ENCODE results near the gene RABGAP1L. TPM values are rescaled to one million over a fixed set of nuclear protein-coding genes. Genes with fewer than 3 reads are reported as not detected.

Gene RABGAP1L
- polyA plus RNA-seq, 1 donor (not counting 4 experiments of a cell fraction or from before 2014, with no cell fraction given), result 24.2 TPM

DNA sequence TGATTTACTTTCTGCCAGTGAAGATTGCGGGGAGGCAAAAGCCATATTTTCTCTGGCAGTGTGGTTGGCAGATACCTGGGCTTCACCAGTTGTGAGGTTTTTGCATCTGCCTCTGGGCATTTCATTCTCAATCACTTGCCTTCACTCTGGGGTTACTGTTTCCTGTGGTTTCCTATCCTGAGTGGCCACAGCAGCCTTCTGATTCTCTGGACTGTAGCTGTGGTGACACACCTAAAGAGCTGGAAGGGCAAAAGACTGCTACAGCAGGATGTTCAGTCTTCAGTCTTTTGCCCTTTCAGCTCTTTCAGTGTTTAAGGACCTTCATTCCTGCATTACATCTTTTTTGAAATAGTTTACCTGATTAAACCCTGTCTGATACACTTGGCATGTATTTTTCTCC is 237.9 kb downstream of the RABGAP1L start:
- Histone ChIP-seq H3K9ac (ENCODE audit: control insufficient read depth, extremely low read depth, insufficient read depth, low read length) (no peak overlapping the region), H3K27ac (ENCODE audit: control insufficient read depth, insufficient read depth, low read length) (no peak overlapping the region), H3K9me1 (ENCODE audit: control insufficient read depth, extremely low read depth, insufficient read depth, low read length) (no peaks in the 10 kb centered on the region), H4K20me1 (ENCODE audit: control insufficient read depth, extremely low read depth, insufficient read depth, low read length) (no peaks in the 10 kb centered on the region), H3K4me1 (ENCODE audit: control insufficient read depth, extremely low read depth, insufficient read depth, low read length) (no peaks in the 10 kb centered on the region), H3K4me3 (ENCODE audit: control insufficient read depth in 2 of 3, extremely low read depth in 1 of 3, insufficient read depth in 2 of 3, low read depth in 1 of 3, low read length in 3 of 3) (no peak overlapping the region), H3K27me3 (ENCODE audit: control insufficient read depth, extremely low read depth, insufficient read depth, low read length) (no peaks in the 10 kb centered on the region), H3K4me2 (ENCODE audit: control insufficient read depth, extremely low read depth, insufficient read depth, low read depth, low read length) (no peak overlapping the region), H3K9me3 (ENCODE audit: control insufficient read depth, low read depth, low read length) (no peaks in the 10 kb centered on the region), H2AFZ (ENCODE audit: control insufficient read depth, low read length) (no peak overlapping the region), H3K36me3 (ENCODE audit: control insufficient read depth in 2 of 2, extremely low read depth in 1 of 2, insufficient read depth in 2 of 2, low read length in 2 of 2) (peaks cover 3% of the 10 kb centered on the region in 2 experiments), H3K79me2 (ENCODE audit: control insufficient read depth, insufficient read depth, low read length) (no peaks in the 10 kb centered on the region)
- dilution Hi-C loops (cut with MboI; ENCODE audit: extremely low pct_ligation_motif_present, low sequenced_read_pairs), result no loop called here
- TF ChIP-seq, protein P1, sequence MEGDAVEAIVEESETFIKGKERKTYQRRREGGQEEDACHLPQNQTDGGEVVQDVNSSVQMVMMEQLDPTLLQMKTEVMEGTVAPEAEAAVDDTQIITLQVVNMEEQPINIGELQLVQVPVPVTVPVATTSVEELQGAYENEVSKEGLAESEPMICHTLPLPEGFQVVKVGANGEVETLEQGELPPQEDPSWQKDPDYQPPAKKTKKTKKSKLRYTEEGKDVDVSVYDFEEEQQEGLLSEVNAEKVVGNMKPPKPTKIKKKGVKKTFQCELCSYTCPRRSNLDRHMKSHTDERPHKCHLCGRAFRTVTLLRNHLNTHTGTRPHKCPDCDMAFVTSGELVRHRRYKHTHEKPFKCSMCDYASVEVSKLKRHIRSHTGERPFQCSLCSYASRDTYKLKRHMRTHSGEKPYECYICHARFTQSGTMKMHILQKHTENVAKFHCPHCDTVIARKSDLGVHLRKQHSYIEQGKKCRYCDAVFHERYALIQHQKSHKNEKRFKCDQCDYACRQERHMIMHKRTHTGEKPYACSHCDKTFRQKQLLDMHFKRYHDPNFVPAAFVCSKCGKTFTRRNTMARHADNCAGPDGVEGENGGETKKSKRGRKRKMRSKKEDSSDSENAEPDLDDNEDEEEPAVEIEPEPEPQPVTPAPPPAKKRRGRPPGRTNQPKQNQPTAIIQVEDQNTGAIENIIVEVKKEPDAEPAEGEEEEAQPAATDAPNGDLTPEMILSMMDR (optimal IDR thresholded peaks at IDR 0.05 in 1 of 3, IDR thresholded peaks at IDR 0.05 in 1 of 3, conservative IDR thresholded peaks at IDR 0.05 in 1 of 3; ENCODE audit: extremely low read depth in 1 of 3, insufficient read depth in 2 of 3, low read length in 3 of 3), result no peak
- no peak for TF ChIP-seq EZH2 (IDR thresholded peaks at IDR 0.05; ENCODE audit: low read length)
- no peak for FAIRE-seq
- no peak for DNase-seq (ENCODE audit: low read depth, low spot score)

DNA sequence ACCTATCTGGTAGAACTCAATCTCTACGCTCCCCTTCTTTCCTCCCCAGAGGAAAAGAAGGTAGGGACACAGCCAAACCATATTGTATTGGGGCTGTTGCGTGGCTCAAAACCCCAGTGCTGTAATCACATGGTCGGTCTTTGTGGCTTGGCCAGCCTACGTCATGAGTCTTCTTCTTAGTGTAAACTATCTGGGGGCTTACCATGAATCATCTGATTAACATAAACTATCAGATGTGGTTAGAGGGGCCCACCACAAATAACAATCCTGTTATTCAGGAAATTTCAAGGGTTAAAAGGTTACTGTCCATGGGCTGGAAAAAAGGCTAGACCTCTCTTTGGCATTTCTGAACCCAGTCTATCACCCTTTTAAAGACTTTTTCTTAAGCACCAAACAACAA is 238.9 kb downstream of the RABGAP1L start:
- dilution Hi-C loops (cut with MboI; ENCODE audit: extremely low pct_ligation_motif_present, low sequenced_read_pairs), result no loop called here
- no peak overlapping the region for H3K4me3 ChIP-seq (ENCODE audit: control insufficient read depth in 2 of 3, extremely low read depth in 1 of 3, insufficient read depth in 2 of 3, low read depth in 1 of 3, low read length in 3 of 3)
- DNase-seq (ENCODE audit: low read depth, low spot score) (no peak), FAIRE-seq (no peak)
- H4K20me1 ChIP-seq (ENCODE audit: control insufficient read depth, extremely low read depth, insufficient read depth, low read length), result no peaks in the 10 kb centered on the region
- no peak for TF ChIP-seq EZH2 (IDR thresholded peaks at IDR 0.05; ENCODE audit: low read length)
- TF ChIP-seq, protein P1 (optimal IDR thresholded peaks at IDR 0.05 in 1 of 3, IDR thresholded peaks at IDR 0.05 in 1 of 3, conservative IDR thresholded peaks at IDR 0.05 in 1 of 3; ENCODE audit: extremely low read depth in 1 of 3, insufficient read depth in 2 of 3, low read length in 3 of 3), result no peak
- H3K36me3 ChIP-seq (ENCODE audit: control insufficient read depth in 2 of 2, extremely low read depth in 1 of 2, insufficient read depth in 2 of 2, low read length in 2 of 2), result peaks cover 3% of the 10 kb centered on the region in 2 experiments
- H3K27me3 ChIP-seq (ENCODE audit: control insufficient read depth, extremely low read depth, insufficient read depth, low read length), result no peaks in the 10 kb centered on the region
- no peak overlapping the region for H2AFZ ChIP-seq (ENCODE audit: control insufficient read depth, low read length)
- no peak overlapping the region for H3K9ac ChIP-seq (ENCODE audit: control insufficient read depth, extremely low read depth, insufficient read depth, low read length)
- H3K4me2 ChIP-seq (ENCODE audit: control insufficient read depth, extremely low read depth, insufficient read depth, low read depth, low read length), result no peak overlapping the region
- no peak overlapping the region for H3K27ac ChIP-seq (ENCODE audit: control insufficient read depth, insufficient read depth, low read length)
- no peaks in the 10 kb centered on the region for H3K9me1 ChIP-seq (ENCODE audit: control insufficient read depth, extremely low read depth, insufficient read depth, low read length)
- no peaks in the 10 kb centered on the region for H3K4me1 ChIP-seq (ENCODE audit: control insufficient read depth, extremely low read depth, insufficient read depth, low read length)
- no peaks in the 10 kb centered on the region for H3K9me3 ChIP-seq (ENCODE audit: control insufficient read depth, low read depth, low read length)
- H3K79me2 ChIP-seq (ENCODE audit: control insufficient read depth, insufficient read depth, low read length), result no peaks in the 10 kb centered on the region

Data from keratinocyte (primary cell).